SK-N-SH treated with all-trans-retinoic acid at 6 μM for 48 hours (cell line): ENCODE results near the gene HK2.

ENCODE experiments used
- ATAC-seq: fragments of 200-7000 bp; cut with Tn5 transposase; 3 replicates; pipeline ENCODE4 v1.9.1; 2020; ENCODE audit warnings: mild to moderate bottlenecking, moderate library complexity
- ARNTL ChIP-seq: fragments of 450-650 bp; formaldehyde crosslinking; IDR thresholded peaks from 2 replicates; pipeline ENCODE4 v1.5.0; 2020; ENCODE audit warnings: low read depth, mild to moderate bottlenecking, moderate library complexity, borderline replicate concordance
- BACH2 ChIP-seq: fragments of 250-450 bp; sonication (Bioruptor Pico); IDR thresholded peaks from 2 replicates; pipeline ENCODE4 v1.9.0; 2021; ENCODE audit warnings: mild to moderate bottlenecking, borderline replicate concordance
- CREB5 ChIP-seq: fragments of 250-450 bp; sonication (Bioruptor Pico); IDR thresholded peaks from 2 replicates; pipeline ENCODE4 v1.5.1; 2020; ENCODE audit warnings: low read depth, mild to moderate bottlenecking, moderate library complexity
- CSDC2 ChIP-seq: fragments of 250-450 bp; sonication (Bioruptor Pico); IDR thresholded peaks from 2 replicates; pipeline ENCODE4 v1.5.0; 2020; ENCODE audit warnings: mild to moderate bottlenecking, moderate library complexity
- ESRRG ChIP-seq: fragments of 250-450 bp; sonication (Bioruptor Pico); IDR thresholded peaks from 2 replicates; pipeline ENCODE4 v1.6.1; 2021; ENCODE audit warnings: mild to moderate bottlenecking
- GLIS3 ChIP-seq: fragments of 250-450 bp; sonication (Bioruptor Pico); IDR thresholded peaks from 2 replicates; pipeline ENCODE4 v1.5.0; 2020; ENCODE audit warnings: mild to moderate bottlenecking, moderate library complexity
- ISL1 ChIP-seq: fragments of 250-450 bp; sonication (Bioruptor Pico); IDR thresholded peaks from 2 replicates; pipeline ENCODE4 v2.1.2; 2022; ENCODE audit warnings: mild to moderate bottlenecking, moderate library complexity
- OSR1 ChIP-seq: fragments of 250-450 bp; sonication (Bioruptor Pico); IDR thresholded peaks from 2 replicates; pipeline ENCODE4 v1.8.0; 2022; ENCODE audit warnings: moderate library complexity, mild to moderate bottlenecking, inconsistent platforms
- PATZ1 ChIP-seq: fragments of 250-450 bp; sonication (Bioruptor Pico); IDR thresholded peaks from 2 replicates; pipeline ENCODE4 v1.8.0; 2020; ENCODE audit warnings: mild to moderate bottlenecking, moderate library complexity, borderline replicate concordance
- PPARA ChIP-seq: fragments of 250-450 bp; sonication (Bioruptor Pico); IDR thresholded peaks from 2 replicates; pipeline ENCODE4 v1.5.0; 2020; ENCODE audit warnings: mild to moderate bottlenecking, borderline replicate concordance
- RARB ChIP-seq: fragments of 250-450 bp; sonication (Bioruptor Pico); IDR thresholded peaks from 2 replicates; pipeline ENCODE4 v1.8.0; 2021; ENCODE audit warnings: mild to moderate bottlenecking, moderate library complexity
- SNAI2 ChIP-seq: fragments of 250-450 bp; sonication (Bioruptor Pico); IDR thresholded peaks from 2 replicates; pipeline ENCODE4 v1.5.0; 2020; ENCODE audit warnings: mild to moderate bottlenecking, moderate library complexity
- TCF4 ChIP-seq: fragments of 250-450 bp; sonication (Bioruptor Pico); IDR thresholded peaks from 2 replicates; pipeline ENCODE4 v1.8.0; 2021; ENCODE audit warnings: mild to moderate bottlenecking, moderate library complexity, borderline replicate concordance
- TOX ChIP-seq: fragments of 250-450 bp; sonication (Bioruptor Pico); IDR thresholded peaks from 2 replicates; pipeline ENCODE4 v1.8.0; 2021; ENCODE audit warnings: mild to moderate bottlenecking, moderate library complexity, borderline replicate concordance
- TSHZ2 ChIP-seq: fragments of 250-450 bp; sonication (Bioruptor Pico); IDR thresholded peaks from 2 replicates; pipeline ENCODE4 v1.5.0; 2020; ENCODE audit warnings: mild to moderate bottlenecking, moderate library complexity
- ZC3H10 ChIP-seq: fragments of 250-450 bp; sonication (Bioruptor Pico); IDR thresholded peaks from 2 replicates; pipeline ENCODE4 v1.5.1; 2021; ENCODE audit warnings: mild to moderate bottlenecking, moderate library complexity
- ZFP3 ChIP-seq: fragments of 250-450 bp; sonication (Bioruptor Pico); IDR thresholded peaks from 2 replicates; pipeline ENCODE4 v1.5.0; 2020; ENCODE audit warnings: mild to moderate bottlenecking, moderate library complexity
- ZFP30 ChIP-seq: fragments of 450-650 bp; formaldehyde crosslinking; IDR thresholded peaks from 2 replicates; pipeline ENCODE4 v1.5.0; 2022; ENCODE audit warnings: mild to moderate bottlenecking, moderate library complexity
- ZNF565 ChIP-seq: fragments of 450-650 bp; formaldehyde crosslinking; conservative IDR thresholded peaks from 2 replicates; pipeline ENCODE4 v1.5.0; 2020; ENCODE audit warnings: low read depth, mild to moderate bottlenecking, moderate library complexity
- ZNF70 ChIP-seq: fragments of 450-650 bp; formaldehyde crosslinking; IDR thresholded peaks from 2 replicates; pipeline ENCODE4 v1.5.0; 2020; ENCODE audit warnings: mild to moderate bottlenecking, moderate library complexity
- ZNF8 ChIP-seq: fragments of 450-650 bp; formaldehyde crosslinking; IDR thresholded peaks from 2 replicates; pipeline ENCODE4 v1.5.0; 2020; ENCODE audit warnings: mild to moderate bottlenecking, moderate library complexity
- TF ChIP-seq, protein P1 (sequence below): fragments of 250-450 bp; sonication (Bioruptor Pico); IDR thresholded peaks from 2 replicates; pipeline ENCODE4 v1.8.0; 2021; ENCODE audit warnings: low read depth, mild to moderate bottlenecking, moderate library complexity, borderline replicate concordance
- TF ChIP-seq, protein P2 (sequence below): fragments of 250-450 bp; sonication (Bioruptor Pico); IDR thresholded peaks from 2 replicates; pipeline ENCODE4 v1.5.1; 2021; ENCODE audit warnings: mild to moderate bottlenecking, moderate library complexity

Gene HK2

GRCh38 chr2:74911061-74911460 lies 77.1 kb downstream of the HK2 start (continued):
- TF ChIP-seq, protein P1, sequence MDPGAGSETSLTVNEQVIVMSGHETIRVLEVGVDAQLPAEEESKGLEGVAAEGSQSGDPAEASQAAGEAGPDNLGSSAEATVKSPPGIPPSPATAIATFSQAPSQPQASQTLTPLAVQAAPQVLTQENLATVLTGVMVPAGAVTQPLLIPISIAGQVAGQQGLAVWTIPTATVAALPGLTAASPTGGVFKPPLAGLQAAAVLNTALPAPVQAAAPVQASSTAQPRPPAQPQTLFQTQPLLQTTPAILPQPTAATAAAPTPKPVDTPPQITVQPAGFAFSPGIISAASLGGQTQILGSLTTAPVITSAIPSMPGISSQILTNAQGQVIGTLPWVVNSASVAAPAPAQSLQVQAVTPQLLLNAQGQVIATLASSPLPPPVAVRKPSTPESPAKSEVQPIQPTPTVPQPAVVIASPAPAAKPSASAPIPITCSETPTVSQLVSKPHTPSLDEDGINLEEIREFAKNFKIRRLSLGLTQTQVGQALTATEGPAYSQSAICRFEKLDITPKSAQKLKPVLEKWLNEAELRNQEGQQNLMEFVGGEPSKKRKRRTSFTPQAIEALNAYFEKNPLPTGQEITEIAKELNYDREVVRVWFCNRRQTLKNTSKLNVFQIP: no peak
- TF ChIP-seq TCF4 (CRISPR knock-in tag) (no peak), OSR1 (no peak), ZNF70 (no peak)

DNA sequence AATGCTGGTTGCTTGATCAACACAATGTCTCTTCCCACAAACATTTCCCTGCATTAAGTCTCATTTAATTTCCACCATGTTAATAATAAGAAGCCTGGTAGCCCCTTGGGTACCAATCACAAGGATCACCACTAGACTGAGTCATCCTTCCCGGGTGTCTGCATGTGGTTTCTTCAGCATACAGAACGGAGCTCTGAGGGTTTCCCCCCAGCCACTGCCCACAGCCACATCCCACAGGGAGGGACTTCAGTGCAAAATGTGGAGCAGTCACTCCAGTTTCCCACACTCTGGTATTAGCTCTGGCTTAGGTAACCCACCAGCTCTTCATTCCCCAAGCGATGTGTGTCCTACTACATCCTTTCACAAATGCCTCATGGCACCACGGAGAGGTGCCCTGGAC lies 81.8 kb downstream of the HK2 start:
- ATAC-seq: no peak
- TF ChIP-seq, protein P2, sequence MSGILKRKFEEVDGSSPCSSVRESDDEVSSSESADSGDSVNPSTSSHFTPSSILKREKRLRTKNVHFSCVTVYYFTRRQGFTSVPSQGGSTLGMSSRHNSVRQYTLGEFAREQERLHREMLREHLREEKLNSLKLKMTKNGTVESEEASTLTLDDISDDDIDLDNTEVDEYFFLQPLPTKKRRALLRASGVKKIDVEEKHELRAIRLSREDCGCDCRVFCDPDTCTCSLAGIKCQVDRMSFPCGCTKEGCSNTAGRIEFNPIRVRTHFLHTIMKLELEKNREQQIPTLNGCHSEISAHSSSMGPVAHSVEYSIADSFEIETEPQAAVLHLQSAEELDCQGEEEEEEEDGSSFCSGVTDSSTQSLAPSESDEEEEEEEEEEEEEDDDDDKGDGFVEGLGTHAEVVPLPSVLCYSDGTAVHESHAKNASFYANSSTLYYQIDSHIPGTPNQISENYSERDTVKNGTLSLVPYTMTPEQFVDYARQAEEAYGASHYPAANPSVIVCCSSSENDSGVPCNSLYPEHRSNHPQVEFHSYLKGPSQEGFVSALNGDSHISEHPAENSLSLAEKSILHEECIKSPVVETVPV (CRISPR knock-in tag): no peak
- TF ChIP-seq ZNF8 (no peak), CREB5 (CRISPR knock-in tag) (no peak), PATZ1 (no peak), ZNF70 (no peak), ESRRG (CRISPR knock-in tag) (no peak), ZC3H10 (CRISPR knock-in tag) (no peak), CSDC2 (CRISPR knock-in tag) (no peak), RARB (CRISPR knock-in tag) (no peak), ISL1 (CRISPR knock-in tag) (no peak), TSHZ2 (no peak), ARNTL (CRISPR knock-in tag) (no peak), GLIS3 (no peak), PPARA (CRISPR knock-in tag) (no peak), SNAI2 (CRISPR knock-in tag) (no peak), BACH2 (no peak), TOX (CRISPR knock-in tag) (no peak), ZNF565 (CRISPR knock-in tag) (no peak), TCF4 (CRISPR knock-in tag) (no peak)
- TF ChIP-seq, protein P1: no peak

DNA sequence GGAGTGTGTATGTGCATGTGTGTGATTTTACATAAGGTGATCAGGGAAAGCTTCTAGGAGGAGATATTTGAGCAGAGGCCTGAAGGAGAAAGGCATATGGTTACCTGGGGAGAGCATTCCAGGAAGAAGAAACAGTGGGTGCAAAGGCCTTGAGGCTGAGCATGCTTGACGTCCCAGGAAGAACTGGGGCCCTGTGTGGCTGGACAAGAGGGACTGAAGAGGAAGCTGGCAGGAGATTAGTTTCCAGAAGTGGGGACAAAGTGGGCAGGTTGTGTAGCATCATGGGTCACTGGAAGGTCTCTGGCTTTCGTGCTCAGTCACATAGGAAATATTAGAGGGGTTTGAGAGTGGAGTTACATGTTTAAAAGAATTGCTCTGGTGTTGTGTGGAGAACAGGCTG lies 82.5 kb downstream of the HK2 start:
- no peak for ATAC-seq
- no peak for TF ChIP-seq CREB5 (CRISPR knock-in tag)
- no peak for TF ChIP-seq BACH2
- TF ChIP-seq ZFP30: no peak
- no peak for TF ChIP-seq TCF4 (CRISPR knock-in tag)
- TF ChIP-seq ISL1 (CRISPR knock-in tag): no peak
- TF ChIP-seq CSDC2 (CRISPR knock-in tag): no peak
- TF ChIP-seq ZFP3 (CRISPR knock-in tag): no peak
- no peak for TF ChIP-seq TSHZ2
- TF ChIP-seq ZNF565 (CRISPR knock-in tag): no peak
